Activated CD8-positive, alpha-beta memory T cell treated with anti-CD3 and anti-CD28 coated beads, Interleukin-2, amount 50 U/mL, for 48 hours (primary cell): Measurements from ENCODE around the gene KLHDC9.

Source experiments
- DNase-seq: peaks from one replicate; pipeline ENCODE4 v3.0.0-alpha.2; 2020

Gene KLHDC9

DNA sequence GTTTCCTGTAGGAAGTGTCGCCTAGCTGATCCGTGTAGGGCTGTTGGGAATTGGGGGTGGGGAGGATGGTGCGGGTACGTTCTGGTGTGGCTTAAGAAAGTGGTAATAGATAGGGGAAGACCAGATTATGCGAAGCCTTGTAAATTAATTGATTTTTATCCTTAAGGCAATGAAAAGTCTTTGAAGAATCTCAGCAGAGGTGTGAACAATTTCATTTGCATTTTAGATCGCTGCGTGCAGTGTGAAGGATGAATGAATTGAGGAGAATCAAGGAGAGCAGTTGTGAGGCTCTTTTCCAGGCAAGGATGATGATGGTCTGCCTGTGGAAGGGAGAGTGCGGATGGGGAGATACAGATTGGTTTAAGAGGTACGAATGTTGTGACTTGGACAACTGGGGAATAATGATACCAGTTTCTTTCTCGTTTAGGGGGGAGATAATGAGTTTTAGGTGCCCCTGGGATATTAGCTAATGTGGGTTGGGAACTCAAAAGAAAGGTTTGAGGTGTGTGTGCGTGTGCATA lies 35.1 kb downstream of the KLHDC9 start:
- no peak for DNase-seq

DNA sequence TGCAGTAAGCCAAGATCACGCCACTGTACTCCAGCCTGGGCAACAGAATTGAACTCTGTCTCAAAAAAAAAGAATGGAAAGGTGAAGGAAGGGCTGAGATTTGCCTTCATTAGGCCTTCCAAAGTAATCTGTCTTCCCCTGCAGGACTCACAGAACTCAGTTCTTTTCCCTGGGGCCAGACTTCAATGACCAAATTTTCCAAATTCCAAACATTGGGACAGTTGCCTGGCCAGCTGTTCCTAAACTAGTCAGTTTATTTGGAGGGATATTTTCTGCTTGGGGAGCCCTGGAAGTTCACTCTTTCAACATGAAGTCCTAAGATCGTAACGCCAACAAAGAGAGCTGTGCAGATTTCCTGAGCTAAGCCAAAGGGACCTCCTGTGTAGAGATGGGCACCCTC lies 39.7 kb downstream of the KLHDC9 start:
- no peak for DNase-seq

DNA sequence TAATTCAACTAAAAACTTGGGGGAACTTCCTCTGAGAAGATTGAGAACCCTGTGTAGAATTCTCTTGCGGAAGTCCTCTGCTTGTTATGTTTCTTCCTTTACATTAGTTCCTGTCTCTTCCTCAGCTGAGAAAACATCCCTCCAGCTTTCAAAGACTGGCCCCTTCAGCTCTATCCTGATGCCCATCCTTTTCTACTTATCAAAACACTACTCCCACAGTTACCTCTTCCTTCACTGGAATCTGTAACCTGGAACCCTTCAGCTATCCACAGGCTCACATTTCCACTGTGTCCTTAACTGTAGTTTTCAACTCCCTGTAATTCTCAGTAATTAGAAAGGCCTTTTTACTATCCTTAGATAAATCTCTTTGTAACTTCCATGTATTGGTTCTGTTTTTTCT lies 40.3 kb downstream of the KLHDC9 start:
- DNase-seq = no peak

DNA sequence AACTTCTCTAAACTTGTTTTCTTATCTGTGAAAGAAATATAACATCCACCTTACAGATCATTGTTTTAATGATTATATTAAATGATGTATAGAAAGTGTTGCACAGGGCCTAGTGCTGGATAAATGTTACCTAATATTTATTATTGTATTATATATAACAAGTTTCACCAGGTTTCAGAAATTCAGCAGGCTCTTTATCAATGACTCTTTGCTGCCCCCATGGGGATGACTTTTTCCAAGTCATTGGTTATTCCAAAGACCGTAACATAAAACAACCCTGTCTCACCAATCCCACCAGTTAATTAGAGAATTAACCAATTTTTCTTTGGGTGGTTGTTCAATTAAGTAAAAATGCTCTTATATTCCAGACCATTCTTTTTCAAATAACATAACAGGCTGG lies 41.6 kb downstream of the KLHDC9 start:
- no peak for DNase-seq

DNA sequence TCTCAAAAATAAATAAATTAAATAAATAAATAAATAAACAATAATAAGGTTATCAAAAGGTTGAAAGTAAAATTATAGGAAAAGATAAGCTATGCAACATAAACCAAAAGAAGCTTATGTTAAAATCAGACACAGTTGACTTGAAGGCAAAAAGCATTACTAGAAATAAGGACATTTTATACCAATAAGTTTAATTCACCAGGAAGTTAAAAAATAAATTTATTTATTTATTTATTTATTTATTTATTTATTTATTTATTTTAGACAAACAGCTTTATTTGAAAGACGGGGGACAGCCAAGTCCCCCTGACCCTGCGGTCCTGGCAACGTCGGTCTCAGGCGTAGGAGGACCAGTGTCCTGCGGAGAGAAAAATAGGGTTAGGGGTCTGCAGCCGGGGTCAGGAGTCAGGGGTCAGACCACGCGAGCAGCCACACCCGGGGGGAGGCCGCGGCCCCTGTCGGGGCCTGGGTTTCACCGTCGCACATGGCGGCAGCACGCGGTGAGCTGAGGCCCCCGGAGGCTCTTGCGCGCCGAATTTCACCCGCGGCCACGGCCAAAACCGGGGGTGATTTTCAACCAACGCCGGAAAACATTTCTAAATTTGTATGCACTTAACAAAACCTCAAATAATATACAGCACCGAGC lies 42.7 kb downstream of the KLHDC9 start:
- DNase-seq = no peak

DNA sequence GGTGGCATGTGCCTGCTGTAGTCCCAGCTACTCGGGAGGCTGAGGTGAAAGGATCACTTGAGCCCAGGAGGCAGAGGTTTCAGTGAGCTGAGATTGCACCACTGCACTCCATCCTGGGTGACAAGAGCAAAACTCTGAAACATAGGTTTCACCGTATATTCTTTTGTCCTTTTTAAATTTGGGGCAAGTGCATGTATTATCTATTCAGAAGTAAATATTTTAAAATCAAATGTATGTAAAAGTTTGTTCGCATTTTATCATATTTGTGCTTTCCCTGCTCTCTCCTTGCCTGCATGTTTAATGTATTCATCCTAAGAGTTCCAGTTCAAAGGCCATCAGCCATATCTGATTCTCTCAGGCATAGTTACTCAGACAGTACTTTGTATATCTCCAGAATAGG lies 47.7 kb downstream of the KLHDC9 start:
- no peak for DNase-seq
